T-helper 1 cell treated with Interleukin-12 subunit alpha and Interleukin-12 subunit beta and Interleukin-4 antibody, amounts not matched to agents 30 μg/mL and 1 μg/mL, for 36 hours (primary cell): ENCODE measurements around the gene LMX1B.

Source experiments
- H3K27ac Mint-ChIP-seq: one replicate; pipeline ENCODE4 v1.8.0; 2021; ENCODE audit warnings: mild to moderate bottlenecking, mixed read lengths
- H3K27me3 Mint-ChIP-seq: one replicate; pipeline ENCODE4 v1.8.0; 2021; ENCODE audit warnings: low read depth, mixed read lengths
- H3K36me3 Mint-ChIP-seq: one replicate; pipeline ENCODE4 v1.8.0; 2021; ENCODE audit warnings: low read depth, mixed read lengths
- H3K4me1 Mint-ChIP-seq: one replicate; pipeline ENCODE4 v1.8.0; 2021; ENCODE audit warnings: low read depth, mixed read lengths
- H3K4me3 Mint-ChIP-seq: one replicate; pipeline ENCODE4 v1.8.0; 2021; ENCODE audit warnings: mild to moderate bottlenecking, moderate library complexity, mixed read lengths
- H3K9me3 Mint-ChIP-seq: one replicate; pipeline ENCODE4 v1.8.0; 2021; ENCODE audit warnings: mixed read lengths

Gene LMX1B

DNA sequence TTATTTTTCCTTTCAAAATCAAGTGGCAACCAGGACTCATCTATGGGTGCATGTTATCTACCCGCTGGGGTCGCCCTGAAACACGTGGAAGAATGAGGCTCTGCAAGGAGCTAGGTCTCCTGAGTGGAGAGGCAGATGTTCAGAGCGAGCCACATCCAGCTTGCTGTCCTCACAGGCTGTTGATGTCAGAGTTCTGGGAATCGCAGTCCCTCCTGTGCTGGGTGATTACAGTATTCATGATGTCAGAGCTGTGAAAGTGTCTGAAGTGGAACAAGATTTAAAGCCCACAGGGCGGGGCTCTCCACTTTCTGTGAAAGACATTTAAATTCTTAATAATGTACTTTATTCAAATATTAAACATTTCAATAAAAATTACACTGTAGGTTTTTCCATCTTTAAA lies 24.4 kb upstream of the LMX1B start:
- Mint-ChIP-seq H3K4me1 (no peaks in the 10 kb centered on the region), H3K36me3 (no peaks in the 10 kb centered on the region), H3K9me3 (no peaks in the 10 kb centered on the region), H3K27ac (no peak overlapping the region), H3K27me3 (peaks cover 17% of the 10 kb centered on the region), H3K4me3 (no peak overlapping the region)

DNA sequence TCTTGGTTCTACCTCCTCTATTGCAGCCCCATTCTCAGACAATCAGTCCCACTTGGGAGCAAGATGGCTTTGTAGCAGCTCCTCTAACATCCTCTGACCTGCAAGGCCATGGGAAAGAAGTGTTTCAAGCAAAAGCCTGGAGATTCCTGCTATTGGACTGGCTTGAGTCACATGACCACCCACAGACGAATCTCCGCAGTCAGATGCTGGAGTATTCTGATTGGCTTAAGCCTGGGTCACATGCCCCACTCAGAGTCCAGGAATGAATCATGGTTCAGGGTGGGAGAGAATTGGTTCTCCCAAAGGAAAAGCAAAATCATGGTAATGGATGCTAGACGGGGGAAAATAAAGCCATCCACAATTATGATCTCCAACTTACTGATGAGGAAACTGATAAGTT lies 22.6 kb upstream of the LMX1B start:
- H3K9me3 Mint-ChIP-seq: no peaks in the 10 kb centered on the region
- no peaks in the 10 kb centered on the region for H3K36me3 Mint-ChIP-seq
- H3K27me3 Mint-ChIP-seq: peaks cover 22% of the 10 kb centered on the region
- H3K27ac Mint-ChIP-seq: no peak overlapping the region
- no peaks in the 10 kb centered on the region for H3K4me1 Mint-ChIP-seq
- H3K4me3 Mint-ChIP-seq: no peak overlapping the region

DNA sequence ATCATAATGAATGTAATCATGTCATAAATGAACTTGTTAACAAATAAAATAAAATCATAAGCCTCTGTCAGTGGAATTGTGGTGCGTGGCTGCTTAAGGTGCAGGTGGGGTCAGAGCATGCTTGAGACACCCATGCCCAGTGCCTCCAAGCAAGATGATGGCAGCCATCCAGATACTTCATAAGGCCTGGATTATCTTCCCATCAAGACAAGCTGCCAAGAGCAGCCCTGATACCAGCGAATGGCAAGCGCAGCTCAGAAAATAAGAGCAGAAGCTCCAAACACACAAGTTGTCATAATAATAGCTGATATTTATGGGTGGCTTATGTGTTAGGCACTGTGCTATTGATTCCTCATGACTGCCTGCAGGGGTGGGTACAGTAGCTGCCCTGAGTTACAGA lies 21.8 kb upstream of the LMX1B start:
- Mint-ChIP-seq H3K4me3 (no peak overlapping the region), H3K27me3 (peaks cover 24% of the 10 kb centered on the region), H3K4me1 (no peaks in the 10 kb centered on the region), H3K36me3 (no peaks in the 10 kb centered on the region), H3K27ac (no peak overlapping the region), H3K9me3 (no peaks in the 10 kb centered on the region)

DNA sequence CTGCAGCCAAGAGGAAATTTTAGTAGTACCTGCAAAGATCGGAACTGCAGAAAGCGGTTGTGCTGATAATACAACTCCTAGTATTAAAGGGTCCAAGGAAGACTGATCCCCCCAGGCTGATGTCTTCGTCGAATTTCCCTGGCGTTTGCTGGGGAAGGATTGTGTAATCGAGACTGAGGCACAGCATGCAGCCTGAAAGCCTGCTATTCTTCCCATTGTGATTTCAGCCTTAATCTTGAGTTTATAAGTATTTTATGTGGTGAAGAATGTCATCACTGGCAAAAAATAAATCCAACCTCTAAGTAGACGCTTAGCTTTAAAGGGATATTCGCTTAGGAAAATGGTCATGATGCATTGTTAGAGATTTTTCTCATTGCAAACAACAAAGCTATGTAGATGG lies 21.3 kb upstream of the LMX1B start:
- Mint-ChIP-seq H3K4me3 (no peak overlapping the region), H3K36me3 (no peaks in the 10 kb centered on the region), H3K27ac (no peak overlapping the region), H3K9me3 (no peaks in the 10 kb centered on the region), H3K4me1 (no peaks in the 10 kb centered on the region), H3K27me3 (peaks cover 27% of the 10 kb centered on the region)

DNA sequence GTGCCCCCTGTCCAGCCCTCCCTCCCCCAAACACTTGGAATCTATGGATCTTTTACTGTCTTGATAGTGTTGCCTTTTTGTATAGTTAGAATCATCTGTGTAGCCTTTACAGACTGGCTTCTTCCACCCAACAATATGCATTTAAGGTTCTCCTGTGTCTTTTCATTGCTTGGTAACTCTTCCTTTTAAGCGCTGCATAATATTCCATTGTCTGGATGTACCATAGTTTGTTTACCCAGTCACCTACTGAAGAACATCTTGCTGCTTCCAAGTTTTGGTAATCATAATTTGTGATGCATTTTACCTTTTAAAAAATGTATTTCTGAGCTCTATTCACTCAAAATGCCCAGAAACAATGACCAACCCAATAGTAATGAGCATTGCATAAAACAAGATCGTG lies 17.7 kb upstream of the LMX1B start:
- no peaks in the 10 kb centered on the region for H3K4me1 Mint-ChIP-seq
- H3K9me3 Mint-ChIP-seq: no peaks in the 10 kb centered on the region
- H3K36me3 Mint-ChIP-seq: no peaks in the 10 kb centered on the region
- H3K27ac Mint-ChIP-seq: no peak overlapping the region
- peaks cover 47% of the 10 kb centered on the region for H3K27me3 Mint-ChIP-seq
- H3K4me3 Mint-ChIP-seq: no peak overlapping the region

- Mint-ChIP-seq H3K4me3 (no peak overlapping the region), H3K36me3 (no peaks in the 10 kb centered on the region), H3K4me1 (no peaks in the 10 kb centered on the region), H3K27me3 (peaks cover 53% of the 10 kb centered on the region), H3K9me3 (no peaks in the 10 kb centered on the region), H3K27ac (no peak overlapping the region)
These were observed 14.6 kb upstream of the LMX1B start for GRCh38 chr9:126599047-126599650.

- H3K27me3 Mint-ChIP-seq: peaks cover 55% of the 10 kb centered on the region
These were observed 9.4 kb upstream of the LMX1B start for GRCh38 chr9:126604059-126605055.

GRCh38 chr9:126605792-126606482 lies 7.8 kb upstream of the LMX1B start:
- Mint-ChIP-seq H3K4me1 (no peaks in the 10 kb centered on the region), H3K27ac (no peak overlapping the region), H3K9me3 (no peaks in the 10 kb centered on the region), H3K27me3 (peaks cover 58% of the 10 kb centered on the region), H3K36me3 (no peaks in the 10 kb centered on the region), H3K4me3 (no peak overlapping the region)

More at GRCh38 chr9:126604059-126605055, 9.4 kb upstream of the LMX1B start:
- no peak overlapping the region for H3K27ac Mint-ChIP-seq
- no peaks in the 10 kb centered on the region for H3K9me3 Mint-ChIP-seq
- H3K4me3 Mint-ChIP-seq: no peak overlapping the region
- H3K36me3 Mint-ChIP-seq: no peaks in the 10 kb centered on the region
- H3K4me1 Mint-ChIP-seq: no peaks in the 10 kb centered on the region

DNA sequence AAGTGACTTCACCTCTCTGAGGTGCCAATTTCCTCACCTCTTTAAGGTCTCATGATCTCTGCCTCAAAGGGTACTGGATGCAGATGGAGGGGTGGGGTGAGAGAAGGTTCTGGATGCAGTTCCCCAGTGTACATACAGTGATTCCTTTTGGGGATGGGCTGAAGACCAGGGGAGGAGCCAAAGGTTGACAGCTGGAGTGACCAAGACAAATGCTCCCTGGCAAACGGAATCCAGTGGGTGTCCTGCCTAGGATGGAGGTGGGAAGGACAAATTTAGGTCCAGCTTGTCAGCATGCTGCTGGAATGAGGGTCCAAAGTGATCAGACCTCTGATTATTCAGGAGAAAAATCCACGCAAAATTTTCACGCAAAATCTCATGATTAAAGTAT lies 7.3 kb upstream of the LMX1B start:
- no peak overlapping the region for H3K4me3 Mint-ChIP-seq
- no peak overlapping the region for H3K27ac Mint-ChIP-seq
- H3K4me1 Mint-ChIP-seq: peaks cover 2% of the 10 kb centered on the region
- H3K9me3 Mint-ChIP-seq: no peaks in the 10 kb centered on the region
- peaks cover 62% of the 10 kb centered on the region for H3K27me3 Mint-ChIP-seq
- H3K36me3 Mint-ChIP-seq: no peaks in the 10 kb centered on the region

DNA sequence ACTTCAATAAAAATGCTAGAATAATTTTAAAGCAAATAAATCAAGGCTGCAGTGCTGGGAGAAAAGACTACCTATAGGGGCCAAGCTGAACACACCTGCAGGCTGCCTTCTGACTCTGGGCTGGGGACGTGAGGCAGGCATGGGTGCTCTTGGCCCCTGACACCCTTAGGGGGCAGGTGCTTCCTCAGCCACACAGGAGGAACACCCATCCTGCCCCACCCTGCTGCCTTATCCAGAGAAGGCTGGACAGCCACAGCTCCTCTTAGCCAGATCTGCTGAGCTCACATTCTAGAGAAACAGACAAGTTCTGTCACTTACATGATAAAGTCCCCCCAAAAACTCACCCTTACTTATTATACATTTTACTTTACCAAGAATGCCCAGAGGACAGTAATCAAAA lies 6.6 kb upstream of the LMX1B start:
- no peaks in the 10 kb centered on the region for H3K9me3 Mint-ChIP-seq
- H3K4me3 Mint-ChIP-seq: no peak overlapping the region
- H3K27ac Mint-ChIP-seq: no peak overlapping the region
- H3K4me1 Mint-ChIP-seq: peaks cover 5% of the 10 kb centered on the region
- peaks cover 64% of the 10 kb centered on the region for H3K27me3 Mint-ChIP-seq
- no peaks in the 10 kb centered on the region for H3K36me3 Mint-ChIP-seq

- H3K9me3 Mint-ChIP-seq: no peaks in the 10 kb centered on the region
- H3K36me3 Mint-ChIP-seq: no peaks in the 10 kb centered on the region
- peaks cover 66% of the 10 kb centered on the region for H3K27me3 Mint-ChIP-seq
- H3K27ac Mint-ChIP-seq: no peak overlapping the region
- no peak overlapping the region for H3K4me3 Mint-ChIP-seq
- peaks cover 6% of the 10 kb centered on the region for H3K4me1 Mint-ChIP-seq
These were observed 6.0 kb upstream of the LMX1B start for GRCh38 chr9:126607731-126608130.

DNA sequence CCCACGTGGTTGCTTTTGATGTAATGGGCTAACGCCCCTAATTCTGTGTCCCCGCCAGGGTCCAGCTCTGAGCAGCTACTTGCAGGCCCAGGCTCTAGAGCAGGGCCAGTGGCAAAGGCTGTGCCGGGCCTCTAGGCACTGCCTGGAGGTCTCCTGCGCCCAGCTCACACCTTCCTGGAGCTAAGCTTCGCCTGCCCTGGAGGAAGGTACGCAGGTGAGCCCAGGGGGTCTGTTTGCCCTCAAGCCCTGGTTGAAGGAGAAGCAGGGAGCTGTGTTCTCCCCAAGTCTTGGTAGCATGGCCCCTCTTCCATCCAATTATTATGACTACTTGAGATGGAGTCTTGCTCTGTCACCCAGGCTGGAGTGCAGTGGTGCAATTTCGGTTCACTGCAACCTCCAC lies 5.2 kb upstream of the LMX1B start:
- no peaks in the 10 kb centered on the region for H3K36me3 Mint-ChIP-seq
- no peaks in the 10 kb centered on the region for H3K9me3 Mint-ChIP-seq
- peaks cover 69% of the 10 kb centered on the region for H3K27me3 Mint-ChIP-seq
- peaks cover 6% of the 10 kb centered on the region for H3K4me1 Mint-ChIP-seq
- H3K27ac Mint-ChIP-seq: no peak overlapping the region
- H3K4me3 Mint-ChIP-seq: no peak overlapping the region

DNA sequence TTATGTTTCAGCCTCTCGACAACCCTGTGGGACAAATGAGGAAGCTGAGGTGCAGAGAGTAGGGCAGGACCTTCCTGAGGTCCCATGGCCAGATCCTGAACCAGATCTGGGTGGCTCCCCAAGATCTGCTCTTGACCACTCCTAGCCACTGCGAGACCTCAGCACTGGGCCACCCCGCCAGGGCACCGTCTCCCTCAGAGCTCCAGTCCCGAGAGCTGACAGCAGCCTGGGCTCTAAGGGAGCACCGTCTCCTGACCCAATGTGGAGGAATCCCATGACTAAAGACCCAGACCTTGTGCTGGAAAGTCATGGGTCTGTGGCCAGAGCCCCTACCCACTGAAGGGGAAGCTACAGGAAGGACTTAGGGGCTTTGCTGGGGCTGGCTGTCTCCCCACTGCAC lies 4.5 kb upstream of the LMX1B start:
- Mint-ChIP-seq H3K27ac (no peak overlapping the region), H3K36me3 (no peaks in the 10 kb centered on the region), H3K9me3 (no peaks in the 10 kb centered on the region), H3K4me1 (peaks cover 6% of the 10 kb centered on the region), H3K4me3 (no peak overlapping the region), H3K27me3 (peaks cover 63% of the 10 kb centered on the region)

- peaks cover 11% of the 10 kb centered on the region for H3K4me1 Mint-ChIP-seq
- H3K36me3 Mint-ChIP-seq: no peaks in the 10 kb centered on the region
- H3K9me3 Mint-ChIP-seq: no peaks in the 10 kb centered on the region
- H3K27ac Mint-ChIP-seq: no peak overlapping the region
- H3K27me3 Mint-ChIP-seq: peaks cover 69% of the 10 kb centered on the region
- no peak overlapping the region for H3K4me3 Mint-ChIP-seq
These were observed 3.9 kb upstream of the LMX1B start for GRCh38 chr9:126609711-126610388.
